HG03159 (cell line): Measurements from ENCODE around the gene MYT1.
"Not testable (repeated sequence)": the region's sequence is repeated elsewhere in the genome, so short reads cannot be mapped to it uniquely, and the experiment has no call there.

Experiments
- ATAC-seq: cut with Tn5 transposase; IDR thresholded peaks from one replicate; pipeline ENCODE4 v1.9.1; 2021; ENCODE audit warnings: mild to moderate bottlenecking, moderate library complexity; ENCODE audit not compliant: unreplicated experiment

MYT1 gene

GRCh38 chr20:64166721-64167615, 2.7 kb downstream of the MYT1 start:
- ATAC-seq: no peak

- ATAC-seq: no peak
Observed at GRCh38 chr20:64167676-64168075, 3.4 kb downstream of the MYT1 start.

- ATAC-seq: no peak
Observed at GRCh38 chr20:64168381-64169090, 4.3 kb downstream of the MYT1 start.

GRCh38 chr20:64169091-64169560, 4.9 kb downstream of the MYT1 start:
- no peak for ATAC-seq

- ATAC-seq: no peak
Observed at GRCh38 chr20:64171211-64171610, 7.0 kb downstream of the MYT1 start.

GRCh38 chr20:64173116-64173515, 8.9 kb downstream of the MYT1 start:
- no peak for ATAC-seq

GRCh38 chr20:64176551-64176950, 12.3 kb downstream of the MYT1 start:
- no peak for ATAC-seq

- no peak for ATAC-seq
Observed at GRCh38 chr20:64176971-64177370, 12.7 kb downstream of the MYT1 start.

GRCh38 chr20:64177384-64177783, 13.1 kb downstream of the MYT1 start:
- ATAC-seq: no peak

- no peak for ATAC-seq
Observed at GRCh38 chr20:64177787-64178186, 13.5 kb downstream of the MYT1 start.

- not testable (repeated sequence) for ATAC-seq
Observed at GRCh38 chr20:64178925-64179324, 14.7 kb downstream of the MYT1 start.

GRCh38 chr20:64179805-64180204, 15.6 kb downstream of the MYT1 start:
- ATAC-seq: no peak

GRCh38 chr20:64180673-64181072, 16.4 kb downstream of the MYT1 start:
- ATAC-seq: no peak

GRCh38 chr20:64181391-64181790, 17.1 kb downstream of the MYT1 start:
- no peak for ATAC-seq

- ATAC-seq: no peak
Observed at GRCh38 chr20:64182146-64182865, 18.1 kb downstream of the MYT1 start.

- ATAC-seq: no peak
Observed at GRCh38 chr20:64183313-64183712, 19.1 kb downstream of the MYT1 start.

GRCh38 chr20:64184795-64185194, 20.5 kb downstream of the MYT1 start:
- no peak for ATAC-seq

GRCh38 chr20:64185276-64185900, 21.1 kb downstream of the MYT1 start:
- ATAC-seq: no peak

GRCh38 chr20:64186071-64186598, 21.9 kb downstream of the MYT1 start:
- ATAC-seq: no peak

GRCh38 chr20:64187213-64187612, 23.0 kb downstream of the MYT1 start:
- not testable (repeated sequence) for ATAC-seq

- ATAC-seq: no peak
Observed at GRCh38 chr20:64188091-64188490, 23.8 kb downstream of the MYT1 start.
